Keratinocyte (primary cell): ENCODE results near the gene HGFAC. TPM values are rescaled to one million over a fixed set of nuclear protein-coding genes. Genes with fewer than 3 reads are reported as not detected.

Experiments used
- DNase-seq: peaks from one replicate; pipeline ENCODE4 v3.0.0-alpha.2; 2011; ENCODE audit warnings: low read depth, missing footprints, low spot score
- FAIRE-seq: peaks from 2 replicates; lab custom pipeline; 2011; peaks lifted over from hg19 to GRCh38; lab: Jason Lieb, UNC
- H2AFZ ChIP-seq: 2 replicates; pipeline ENCODE4 v1.6.0; 2012; ENCODE audit warnings: low read length, control low read depth, inconsistent platforms; ENCODE audit not compliant: control insufficient read depth
- H3K27ac ChIP-seq: 2 replicates; pipeline ENCODE4 v1.5.1; 2011; ENCODE audit warnings: low read length; ENCODE audit not compliant: control insufficient read depth, insufficient read depth
- H3K27me3 ChIP-seq: 3 replicates; pipeline ENCODE4 v1.6.0; 2011; ENCODE audit warnings: low read length; ENCODE audit not compliant: control insufficient read depth, insufficient read depth; ENCODE audit errors: extremely low read depth
- H3K36me3 ChIP-seq, 2 experiments: 2 replicates in 1 of 2; 3 replicates in 1 of 2; pipeline ENCODE4 v1.5.1; 2011; ENCODE audit warnings: low read length in 2 of 2, mild to moderate bottlenecking in 1 of 2; ENCODE audit not compliant: control insufficient read depth in 2 of 2, insufficient read depth in 2 of 2; ENCODE audit errors: extremely low read depth in 1 of 2
- H3K4me1 ChIP-seq: 3 replicates; pipeline ENCODE4 v1.5.1; 2011; ENCODE audit warnings: low read length; ENCODE audit not compliant: control insufficient read depth, insufficient read depth; ENCODE audit errors: extremely low read depth
- H3K4me2 ChIP-seq: 3 replicates; pipeline ENCODE4 v1.6.0; 2011; ENCODE audit warnings: low read depth, low read length; ENCODE audit not compliant: control insufficient read depth, insufficient read depth; ENCODE audit errors: extremely low read depth
- H3K4me3 ChIP-seq, 3 experiments: fragments of 200-600 bp in 1 of 3; sonication (generic) in 1 of 3; 2 replicates in 2 of 3; 3 replicates in 1 of 3; pipeline ENCODE4 v1.5.1; 2011 to 2016; ENCODE audit warnings: low read length in 3 of 3, mild to moderate bottlenecking in 3 of 3, control low read depth in 2 of 3, inconsistent platforms in 1 of 3, low read depth in 1 of 3, mixed read lengths in 1 of 3, mixed run types in 1 of 3, moderate library complexity in 1 of 3; ENCODE audit not compliant: control insufficient read depth in 2 of 3, insufficient read depth in 2 of 3; ENCODE audit errors: extremely low read depth in 1 of 3
- H3K79me2 ChIP-seq: 2 replicates; pipeline ENCODE4 v1.6.0; 2012; ENCODE audit warnings: low read length; ENCODE audit not compliant: control insufficient read depth, insufficient read depth
- H3K9ac ChIP-seq: 3 replicates; pipeline ENCODE4 v1.6.0; 2011; ENCODE audit warnings: low read length; ENCODE audit not compliant: control insufficient read depth, insufficient read depth; ENCODE audit errors: extremely low read depth
- H3K9me1 ChIP-seq: 3 replicates; pipeline ENCODE4 v1.6.0; 2011; ENCODE audit warnings: low read length; ENCODE audit not compliant: control insufficient read depth, insufficient read depth; ENCODE audit errors: extremely low read depth
- H3K9me3 ChIP-seq: 2 replicates; pipeline ENCODE4 v1.5.1; 2012; ENCODE audit warnings: low read depth, low read length; ENCODE audit not compliant: control insufficient read depth
- H4K20me1 ChIP-seq: 3 replicates; pipeline ENCODE4 v1.6.0; 2011; ENCODE audit warnings: low read length; ENCODE audit not compliant: control insufficient read depth, insufficient read depth; ENCODE audit errors: extremely low read depth
- CTCF ChIP-seq, 3 experiments: IDR thresholded peaks in 1 of 3; conservative IDR thresholded peaks in 1 of 3; optimal IDR thresholded peaks in 1 of 3; 2 replicates in 2 of 3; 3 replicates in 1 of 3; pipeline versions ENCODE3 to v1.5.1; 2011; ENCODE audit warnings: low read length in 3 of 3, mild to moderate bottlenecking in 3 of 3, moderate library complexity in 2 of 3, control low read depth in 1 of 3, inconsistent platforms in 1 of 3; ENCODE audit not compliant: insufficient read depth in 2 of 3; ENCODE audit errors: extremely low read depth in 1 of 3
- EZH2 ChIP-seq: IDR thresholded peaks from one replicate; pipeline ENCODE4 v1.6.1; 2012; ENCODE audit warnings: inconsistent platforms, mild to moderate bottlenecking, low read length, moderate library complexity
- dilution Hi-C: fragments of 300-500 bp; cut with MboI; formaldehyde crosslinking; loops from one replicate; pipeline ENCODE4 v1.7.0; 2020; ENCODE audit warnings: low sequenced_read_pairs; ENCODE audit not compliant: extremely low pct_ligation_motif_present
- polyA plus RNA-seq, 5 experiments: library from polyadenylated mRNA; depleted of rRNA in 3 of 5; stranded (reverse) in 3 of 5; stranded (forward) in 1 of 5; unstranded in 1 of 5; fragments of >200 nt; gene quantifications; 1 replicate in 1 of 5; 2 replicates in 3 of 5; 3 replicates in 1 of 5; pipeline versions ENCODE4 v1.2.1 to v1.2.3, GENCODE V29; 2011 to 2012; ENCODE audit warnings: missing spikeins in 2 of 5, low read depth in 1 of 5, low replicate concordance in 1 of 5

The HGFAC gene
- polyA plus RNA-seq, 1 donor (not counting 4 experiments of a cell fraction or from before 2014, with no cell fraction given): not detected

- no peak overlapping the region for H3K9ac ChIP-seq
- H4K20me1 ChIP-seq: no peaks in the 10 kb centered on the region
- FAIRE-seq (no peak), DNase-seq (no peak)
- H3K27me3 ChIP-seq: no peaks in the 10 kb centered on the region
- no peak overlapping the region for H3K27ac ChIP-seq
- H3K4me1 ChIP-seq: peaks cover 31% of the 10 kb centered on the region
- dilution Hi-C loops: no loop called here
- no peaks in the 10 kb centered on the region for H3K9me3 ChIP-seq
- no peak for TF ChIP-seq EZH2
- TF ChIP-seq CTCF (optimal IDR thresholded peaks at IDR 0.05 in 1 of 3, IDR thresholded peaks at IDR 0.05 in 1 of 3, conservative IDR thresholded peaks at IDR 0.05 in 1 of 3; ENCODE audit: extremely low read depth in 1 of 3, insufficient read depth in 2 of 3, low read length in 3 of 3): no peak
- no peaks in the 10 kb centered on the region for H3K79me2 ChIP-seq
- no peak overlapping the region for H3K4me2 ChIP-seq
- H3K4me3 ChIP-seq: no peak overlapping the region
- no peak overlapping the region for H2AFZ ChIP-seq
- H3K9me1 ChIP-seq: no peaks in the 10 kb centered on the region
- no peaks in the 10 kb centered on the region for H3K36me3 ChIP-seq
Measured at GRCh38 chr4:3440011-3440410, 1.8 kb upstream of the HGFAC start.

- Histone ChIP-seq H3K27me3 (no peaks in the 10 kb centered on the region), H3K4me1 (peaks cover 31% of the 10 kb centered on the region), H3K4me3 (no peak overlapping the region), H3K36me3 (no peaks in the 10 kb centered on the region), H3K27ac (no peak overlapping the region), H3K9ac (no peak overlapping the region), H3K4me2 (no peak overlapping the region), H2AFZ (no peak overlapping the region), H3K79me2 (no peaks in the 10 kb centered on the region), H4K20me1 (no peaks in the 10 kb centered on the region), H3K9me3 (no peaks in the 10 kb centered on the region), H3K9me1 (no peaks in the 10 kb centered on the region)
- no peak for TF ChIP-seq EZH2
- FAIRE-seq (no peak), DNase-seq (no peak)
- dilution Hi-C loops: no loop called here
Measured at GRCh38 chr4:3440979-3441500, 728 bp upstream of the HGFAC start.

GRCh38 chr4:3442460-3442958 is 741 bp downstream of the HGFAC start:
- Histone ChIP-seq H3K27me3 (no peaks in the 10 kb centered on the region), H3K4me1 (peaks cover 16% of the 10 kb centered on the region), H3K4me3 (no peak overlapping the region), H3K9me3 (no peaks in the 10 kb centered on the region), H3K79me2 (no peaks in the 10 kb centered on the region), H3K36me3 (no peaks in the 10 kb centered on the region), H3K9me1 (no peaks in the 10 kb centered on the region), H4K20me1 (no peaks in the 10 kb centered on the region), H3K4me2 (no peak overlapping the region), H3K9ac (no peak overlapping the region), H3K27ac (no peak overlapping the region), H2AFZ (no peak overlapping the region)
- DNase-seq: no peak
- dilution Hi-C loops: no loop called here
- FAIRE-seq: no peak
- TF ChIP-seq CTCF (optimal IDR thresholded peaks at IDR 0.05 in 1 of 3, IDR thresholded peaks at IDR 0.05 in 1 of 3, conservative IDR thresholded peaks at IDR 0.05 in 1 of 3; ENCODE audit: extremely low read depth in 1 of 3, insufficient read depth in 2 of 3, low read length in 3 of 3) (no peak), EZH2 (no peak)
